Stomach (tissue), 4 donors: Measurements from ENCODE around the gene DLEU7.

Experiments
- EP300 ChIP-seq: sonication (generic); formaldehyde crosslinking; IDR thresholded peaks from one replicate; pipeline ENCODE4 v1.6.1; 2017; ENCODE audit warnings: antibody characterized with exemption
- POLR2A ChIP-seq, 4 donors: fragments of 450-650 bp; IDR thresholded peaks; one replicate each; pipeline ENCODE4 v1.6.1; 2016; ENCODE audit warnings: antibody characterized with exemption in 4 of 4, control low read depth in 2 of 4, mild to moderate bottlenecking in 1 of 4, moderate library complexity in 1 of 4
- POLR2AphosphoS5 ChIP-seq, 3 donors: sonication (generic); formaldehyde crosslinking; IDR thresholded peaks; one replicate each; pipeline ENCODE4 v1.6.1; 2016; ENCODE audit warnings: antibody characterized with exemption in 3 of 3
- TF ChIP-seq, protein P1 (sequence below), 7 experiments: fragments of 450-650 bp in 4 of 7; fragments of 200-600 bp in 3 of 7; sonication (generic) in 3 of 7; IDR thresholded peaks; one replicate each; pipeline ENCODE4 v1.5.1; 2016 to 2019; ENCODE audit warnings: antibody characterized with exemption in 7 of 7, control low read depth in 2 of 7, mild to moderate bottlenecking in 1 of 7

DNA sequence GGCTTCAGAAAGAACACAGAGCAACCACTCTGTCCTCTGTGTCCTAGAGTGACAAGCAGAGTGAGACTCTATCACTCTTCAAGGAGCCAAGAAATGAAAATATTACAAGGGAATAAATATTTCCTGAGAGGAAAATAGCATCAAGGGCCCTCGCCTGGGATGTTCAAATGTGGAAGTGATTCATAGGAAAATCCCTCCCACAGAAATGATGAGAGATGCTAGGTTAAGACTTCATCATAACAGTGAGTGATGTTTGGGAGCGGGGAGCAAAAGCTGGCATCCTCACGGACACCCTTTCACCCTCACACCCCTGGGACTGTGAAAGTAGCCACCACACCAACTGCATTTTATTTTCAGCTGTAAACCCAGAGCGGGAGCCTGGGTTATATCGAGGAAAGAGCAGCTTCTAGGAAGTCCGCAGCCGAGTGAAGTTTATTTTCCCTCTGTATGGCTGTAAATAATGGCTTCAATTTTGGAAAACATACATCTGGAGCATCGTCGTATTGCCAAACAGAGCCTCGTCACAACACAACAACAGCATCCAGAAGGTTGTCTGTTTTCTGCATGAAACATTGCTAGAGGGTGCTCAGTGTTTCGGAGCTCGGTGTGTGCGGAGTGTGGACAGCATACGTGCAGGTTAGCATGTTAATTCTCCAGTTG, 54.8 kb downstream of the DLEU7 start:
- TF ChIP-seq, protein P1, sequence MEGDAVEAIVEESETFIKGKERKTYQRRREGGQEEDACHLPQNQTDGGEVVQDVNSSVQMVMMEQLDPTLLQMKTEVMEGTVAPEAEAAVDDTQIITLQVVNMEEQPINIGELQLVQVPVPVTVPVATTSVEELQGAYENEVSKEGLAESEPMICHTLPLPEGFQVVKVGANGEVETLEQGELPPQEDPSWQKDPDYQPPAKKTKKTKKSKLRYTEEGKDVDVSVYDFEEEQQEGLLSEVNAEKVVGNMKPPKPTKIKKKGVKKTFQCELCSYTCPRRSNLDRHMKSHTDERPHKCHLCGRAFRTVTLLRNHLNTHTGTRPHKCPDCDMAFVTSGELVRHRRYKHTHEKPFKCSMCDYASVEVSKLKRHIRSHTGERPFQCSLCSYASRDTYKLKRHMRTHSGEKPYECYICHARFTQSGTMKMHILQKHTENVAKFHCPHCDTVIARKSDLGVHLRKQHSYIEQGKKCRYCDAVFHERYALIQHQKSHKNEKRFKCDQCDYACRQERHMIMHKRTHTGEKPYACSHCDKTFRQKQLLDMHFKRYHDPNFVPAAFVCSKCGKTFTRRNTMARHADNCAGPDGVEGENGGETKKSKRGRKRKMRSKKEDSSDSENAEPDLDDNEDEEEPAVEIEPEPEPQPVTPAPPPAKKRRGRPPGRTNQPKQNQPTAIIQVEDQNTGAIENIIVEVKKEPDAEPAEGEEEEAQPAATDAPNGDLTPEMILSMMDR (IDR thresholded peaks at IDR 0.05): no peak
- TF ChIP-seq POLR2AphosphoS5 (IDR thresholded peaks at IDR 0.05): no peak
- TF ChIP-seq POLR2A (IDR thresholded peaks at IDR 0.05): no peak
- TF ChIP-seq EP300: no peak
